Peyer's patch (tissue), 4 donors: ENCODE measurements around the gene CNIH1.
"Not testable (repeated sequence)": the region's sequence is repeated elsewhere in the genome, so short reads cannot be mapped to it uniquely, and the experiment has no call there.

Experiments used
- CTCF ChIP-seq, 6 experiments: fragments of 450-650 bp in 4 of 6; fragments of 200-600 bp in 2 of 6; sonication (generic) in 1 of 6; IDR thresholded peaks; one replicate each; pipeline ENCODE4 v1.5.1; 2017 to 2019; ENCODE audit warnings: antibody characterized with exemption in 6 of 6, mild to moderate bottlenecking in 3 of 6, moderate library complexity in 1 of 6
- POLR2A ChIP-seq, 2 donors: fragments of 450-650 bp; IDR thresholded peaks; one replicate each; pipeline ENCODE4 v1.5.1; 2017; ENCODE audit warnings: antibody characterized with exemption in 2 of 2, mild to moderate bottlenecking in 2 of 2, moderate library complexity in 2 of 2

DNA sequence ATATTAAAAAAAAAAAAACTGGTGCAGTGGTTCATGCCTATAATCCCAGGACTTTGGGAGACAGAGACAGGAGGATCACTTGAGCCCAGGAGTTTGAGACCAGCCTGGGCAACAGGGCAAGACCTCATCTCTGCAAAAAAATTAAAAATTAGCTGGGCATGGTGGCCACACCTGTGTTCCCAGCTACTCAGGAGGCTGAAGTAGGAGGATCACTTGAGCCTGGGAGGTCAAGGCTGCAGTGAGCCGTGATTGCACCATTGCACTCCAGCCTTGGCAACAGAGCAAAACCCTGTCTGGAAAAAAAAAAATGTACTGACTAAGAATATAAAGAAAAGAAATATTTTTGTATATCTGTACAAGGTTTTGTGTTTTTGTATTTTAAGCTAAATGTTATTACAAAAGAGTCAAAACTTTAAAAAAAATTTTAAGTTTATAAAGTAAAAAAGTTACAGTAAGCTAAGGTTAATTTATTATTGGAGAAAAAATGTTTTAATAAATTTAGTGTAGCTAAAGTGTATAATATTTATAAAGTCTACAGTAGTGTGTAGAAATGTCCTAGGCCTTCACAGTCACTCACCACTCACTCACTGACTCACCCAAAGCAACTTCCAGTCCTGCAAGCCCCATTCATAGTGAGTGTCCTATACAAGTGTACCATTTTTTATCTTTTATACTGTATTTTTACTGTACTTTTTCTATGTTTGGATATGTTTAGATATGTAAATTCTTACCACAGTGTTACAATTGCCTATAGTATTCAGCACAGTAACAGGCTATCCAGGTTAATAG is 15.8 kb upstream of the CNIH1 start:
- TF ChIP-seq CTCF, POLR2A (IDR thresholded peaks at IDR 0.05): not testable (repeated sequence)
